Hepatocyte (in vitro differentiated cells): ENCODE data around the gene SLC25A48. TPM values are rescaled to one million over a fixed set of nuclear protein-coding genes. Genes with fewer than 3 reads are reported as not detected.

Source experiments
- DNase-seq: peaks from one replicate; pipeline ENCODE4 v3.0.0-alpha.2; 2016; ENCODE audit warnings: low spot score
- H2AFZ ChIP-seq: fragments of 200-600 bp; sonication (generic); 2 replicates; pipeline ENCODE4 v1.6.0; 2016; ENCODE audit warnings: antibody characterized with exemption, mild to moderate bottlenecking
- H3K27ac ChIP-seq: fragments of 200-600 bp; sonication (generic); 2 replicates; pipeline ENCODE4 v1.5.1; 2016; ENCODE audit warnings: mild to moderate bottlenecking
- H3K27me3 ChIP-seq: fragments of 200-600 bp; sonication (generic); 2 replicates; pipeline ENCODE4 v1.6.1; 2016
- H3K36me3 ChIP-seq: fragments of 200-600 bp; sonication (generic); replicated peaks from 2 replicates; pipeline ENCODE4 v1.5.1; 2016; ENCODE audit warnings: low read depth; ENCODE audit not compliant: insufficient read depth
- H3K4me1 ChIP-seq: fragments of 200-600 bp; sonication (generic); 2 replicates; pipeline ENCODE4 v1.5.1; 2016; ENCODE audit warnings: mild to moderate bottlenecking, moderate library complexity; ENCODE audit not compliant: insufficient read depth
- H3K4me2 ChIP-seq: fragments of 200-600 bp; sonication (generic); 2 replicates; pipeline ENCODE4 v1.6.0; 2016
- H3K4me3 ChIP-seq: fragments of 200-600 bp; sonication (generic); 2 replicates; pipeline ENCODE4 v1.5.1; 2016; ENCODE audit warnings: mild to moderate bottlenecking
- H3K79me2 ChIP-seq: fragments of 200-600 bp; sonication (generic); 2 replicates; pipeline ENCODE4 v1.6.0; 2017; ENCODE audit warnings: mild to moderate bottlenecking
- H3K9me2 ChIP-seq: fragments of 200-600 bp; sonication (generic); replicated peaks from 2 replicates; pipeline ENCODE4 v1.6.0; 2017; ENCODE audit warnings: mild to moderate bottlenecking; ENCODE audit not compliant: insufficient read depth
- H3K9me3 ChIP-seq: fragments of 200-600 bp; sonication (generic); 2 replicates; pipeline ENCODE4 v1.5.1; 2016; ENCODE audit warnings: low read depth, mild to moderate bottlenecking
- H4K20me1 ChIP-seq: fragments of 200-600 bp; sonication (generic); 2 replicates; pipeline ENCODE4 v1.6.0; 2016; ENCODE audit warnings: mild to moderate bottlenecking; ENCODE audit not compliant: insufficient read depth, poor library complexity, severe bottlenecking
- CTCF ChIP-seq: fragments of 200-600 bp; sonication (generic); IDR thresholded peaks from 2 replicates; pipeline ENCODE4 v1.5.1; 2016; ENCODE audit warnings: antibody characterized with exemption, mild to moderate bottlenecking; ENCODE audit not compliant: poor library complexity
- EZH2 ChIP-seq: fragments of 200-600 bp; sonication (generic); IDR thresholded peaks from 2 replicates; pipeline ENCODE4 v1.6.1; 2016; ENCODE audit warnings: antibody characterized with exemption, mild to moderate bottlenecking, borderline replicate concordance
- EZH2phosphoT487 ChIP-seq: fragments of 200-600 bp; sonication (generic); IDR thresholded peaks from one replicate; pipeline ENCODE4 v1.6.1; 2018; ENCODE audit warnings: antibody characterized with exemption, mild to moderate bottlenecking, low read depth, moderate library complexity; ENCODE audit not compliant: unreplicated experiment, severe bottlenecking
- WGBS: methylation state at CpG from one replicate; pipeline ENCODE4 v1.1.6; 2016; ENCODE audit warnings: low lambda C conversion rate; ENCODE audit errors: missing lambda C conversion rate; 5-methylcytosine and 5-hydroxymethylcytosine counted together
- polyA plus RNA-seq: library from polyadenylated mRNA; unstranded; fragments of >200 nt; fragmentation: Nextera tagmentation; extraction: Ambion mirVana; gene quantifications from 2 replicates; pipeline ENCODE4 v1.2.1, GENCODE V29; 2016
- total RNA-seq: library from RNA; depleted of rRNA; stranded (reverse); fragments of >200 nt; gene quantifications from 2 replicates; pipeline ENCODE4 v1.2.3, GENCODE V29; 2014

Gene SLC25A48
- total and polyA plus RNA-seq, 2 experiments from 2014 or later: 0.79 to 1.0 TPM

- Histone ChIP-seq H3K36me3 (no peaks in the 10 kb centered on the region), H3K27me3 (peaks cover 5% of the 10 kb centered on the region), H3K4me2 (no peak overlapping the region), H3K27ac (no peak overlapping the region), H3K4me3 (no peak overlapping the region), H4K20me1 (no peaks in the 10 kb centered on the region), H3K79me2 (no peaks in the 10 kb centered on the region), H2AFZ (no peak overlapping the region), H3K9me2 (no peaks in the 10 kb centered on the region), H3K4me1 (no peaks in the 10 kb centered on the region), H3K9me3 (no peaks in the 10 kb centered on the region)
- DNase-seq: no peak
- TF ChIP-seq CTCF (no peak), EZH2phosphoT487 (no peak), EZH2 (no peak)
- WGBS: 96% methylated on average over 5 of the region's 5 CpGs
These were observed 13.2 kb upstream of the SLC25A48 start for GRCh38 chr5:135821061-135821801.

DNA sequence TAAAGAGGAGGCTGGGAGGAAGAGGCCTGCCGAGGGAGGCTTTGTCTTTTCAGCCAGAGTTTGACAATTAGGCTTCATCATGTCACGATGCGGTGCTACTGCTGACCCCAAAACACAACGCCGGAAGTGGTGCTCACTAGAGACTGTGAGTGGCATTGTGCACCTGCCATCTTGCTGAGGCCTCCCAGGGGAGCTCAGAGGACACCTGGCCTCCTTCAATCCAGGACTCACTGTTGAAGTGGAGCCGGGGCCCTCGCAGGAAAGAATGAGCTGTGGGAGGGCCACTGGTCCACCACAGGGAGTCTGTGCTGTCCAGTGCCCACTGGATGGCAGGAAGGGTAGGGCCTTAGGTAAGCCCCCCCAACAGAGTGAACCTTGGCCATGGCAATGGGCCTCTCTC, 12.7 kb upstream of the SLC25A48 start:
- Histone ChIP-seq H3K9me3 (no peaks in the 10 kb centered on the region), H3K79me2 (no peaks in the 10 kb centered on the region), H3K9me2 (no peaks in the 10 kb centered on the region), H3K4me2 (no peak overlapping the region), H4K20me1 (no peaks in the 10 kb centered on the region), H3K27me3 (peaks cover 7% of the 10 kb centered on the region), H3K4me3 (no peak overlapping the region), H3K36me3 (no peaks in the 10 kb centered on the region), H3K27ac (no peak overlapping the region), H2AFZ (no peak overlapping the region), H3K4me1 (no peaks in the 10 kb centered on the region)
- 81% methylated on average over 7 of the region's 7 CpGs for WGBS
- TF ChIP-seq EZH2 (no peak), CTCF (no peak), EZH2phosphoT487 (no peak)
- no peak for DNase-seq

- no peak overlapping the region for H3K27ac ChIP-seq
- H3K4me1 ChIP-seq: no peaks in the 10 kb centered on the region
- H4K20me1 ChIP-seq: no peaks in the 10 kb centered on the region
- no peaks in the 10 kb centered on the region for H3K9me2 ChIP-seq
- no peak overlapping the region for H2AFZ ChIP-seq
- H3K79me2 ChIP-seq: no peaks in the 10 kb centered on the region
- TF ChIP-seq EZH2 (no peak), EZH2phosphoT487 (no peak), CTCF (no peak)
- H3K27me3 ChIP-seq: peaks cover 11% of the 10 kb centered on the region
- DNase-seq: no peak
- no peaks in the 10 kb centered on the region for H3K9me3 ChIP-seq
- H3K36me3 ChIP-seq: no peaks in the 10 kb centered on the region
- no peak overlapping the region for H3K4me3 ChIP-seq
- 89% methylated on average over 2 of the region's 2 CpGs for WGBS
- no peak overlapping the region for H3K4me2 ChIP-seq
These were observed 12.2 kb upstream of the SLC25A48 start for GRCh38 chr5:135822286-135822685.
